Measurements from ENCODE around the gene ACAP1. TPM values are rescaled to one million over a fixed set of nuclear protein-coding genes. Genes with fewer than 3 reads are reported as not detected.
"Not testable (repeated sequence)": the region's sequence is repeated elsewhere in the genome, so short reads cannot be mapped to it uniquely, and the experiment has no call there.

The ACAP1 gene
- total RNA-seq, 1 experiment from 2014 or later: 2.7 TPM

- Histone ChIP-seq H3K9me3 (ENCODE audit: control insufficient read depth, insufficient read depth, low read depth, low read length) (no peaks in the 10 kb centered on the region), H3K27me3 (ENCODE audit: control insufficient read depth, insufficient read depth, low read length) (no peaks in the 10 kb centered on the region), H3K36me3 (ENCODE audit: control insufficient read depth, insufficient read depth, low read length) (no peaks in the 10 kb centered on the region), H3K4me1 (ENCODE audit: control insufficient read depth, insufficient read depth, low read length) (no peaks in the 10 kb centered on the region), H3K27ac (ENCODE audit: low read length) (no peak overlapping the region), H3K4me3 (ENCODE audit: low read depth in 2 of 2, low read length in 2 of 2) (no peak overlapping the region)
- in situ Hi-C loops (cut with HindIII; ENCODE audit: low pct_unique_long_range_greater_than_20kb, low sequenced_read_pairs) (no loop called here), intact Hi-C loops (cut with micrococcal nuclease; ENCODE audit: unreplicated experiment) (no loop called here)
- ATAC-seq (no peak), DNase-seq (ENCODE audit: low read depth, low spot score) (no peak)
- POLR2A ChIA-PET: no interaction called here
- no TSS peak for BruUV-seq (replicated peaks)
- TF ChIP-seq POLR2AphosphoS5 (IDR thresholded peaks at IDR 0.05; ENCODE audit: low read depth, low read length) (no peak), CTCF (IDR thresholded peaks at IDR 0.05) (no peak), TCF7L2 (IDR thresholded peaks at IDR 0.05; ENCODE audit: low read depth, low read length) (no peak), SIN3A (IDR thresholded peaks at IDR 0.05; ENCODE audit: borderline replicate concordance, insufficient read depth, low read depth, low read length) (no peak), REST (IDR thresholded peaks at IDR 0.05; ENCODE audit: insufficient read depth in 1 of 2, low read depth in 2 of 2, low read length in 1 of 2) (no peak)
- CTCF ChIA-PET: no interaction called here
Observed at GRCh38 chr17:7363311-7363710, 27.0 kb downstream of the ACAP1 start.

- in situ Hi-C loops (cut with HindIII; ENCODE audit: low pct_unique_long_range_greater_than_20kb, low sequenced_read_pairs); H3K4me3 ChIP-seq (ENCODE audit: low read depth in 2 of 2, low read length in 2 of 2); BruUV-seq (replicated peaks); H3K36me3 ChIP-seq (ENCODE audit: control insufficient read depth, insufficient read depth, low read length); H3K4me1 ChIP-seq (ENCODE audit: control insufficient read depth, insufficient read depth, low read length); DNase-seq (ENCODE audit: low read depth, low spot score); H3K27ac ChIP-seq (ENCODE audit: low read length); ATAC-seq; POLR2A ChIA-PET; H3K9me3 ChIP-seq (ENCODE audit: control insufficient read depth, insufficient read depth, low read depth, low read length); intact Hi-C loops (cut with micrococcal nuclease; ENCODE audit: unreplicated experiment); H3K27me3 ChIP-seq (ENCODE audit: control insufficient read depth, insufficient read depth, low read length): not testable (repeated sequence)
- CTCF ChIA-PET: interaction anchor here (0.6 kb wide), 1 partner anchor 9 kb away, joined by 5 read pairs; no protein-coding TSS in a partner anchor
Observed at GRCh38 chr17:7365963-7366362, 29.6 kb downstream of the ACAP1 start.

- Histone ChIP-seq H3K4me1 (ENCODE audit: control insufficient read depth, insufficient read depth, low read length) (no peaks in the 10 kb centered on the region), H3K27me3 (ENCODE audit: control insufficient read depth, insufficient read depth, low read length) (no peaks in the 10 kb centered on the region), H3K4me3 (ENCODE audit: low read depth in 2 of 2, low read length in 2 of 2) (no peak overlapping the region), H3K9me3 (ENCODE audit: control insufficient read depth, insufficient read depth, low read depth, low read length) (no peaks in the 10 kb centered on the region), H3K36me3 (ENCODE audit: control insufficient read depth, insufficient read depth, low read length) (no peaks in the 10 kb centered on the region), H3K27ac (ENCODE audit: low read length) (no peak overlapping the region)
- ChIA-PET POLR2A (no interaction called here), CTCF (interaction anchor here (0.7 kb wide), 1 partner anchor 56 kb away, joined by 4 read pairs; no protein-coding TSS in a partner anchor)
- BruUV-seq (replicated peaks): no TSS peak
- ATAC-seq: no peak
- intact Hi-C loops (cut with micrococcal nuclease; ENCODE audit: unreplicated experiment): no loop called here
- TF ChIP-seq REST (IDR thresholded peaks at IDR 0.05; ENCODE audit: insufficient read depth in 1 of 2, low read depth in 2 of 2, low read length in 1 of 2) (no peak), TCF7L2 (IDR thresholded peaks at IDR 0.05; ENCODE audit: low read depth, low read length) (no peak), CTCF (IDR thresholded peaks at IDR 0.05) (no peak), POLR2AphosphoS5 (IDR thresholded peaks at IDR 0.05; ENCODE audit: low read depth, low read length) (no peak), SIN3A (IDR thresholded peaks at IDR 0.05; ENCODE audit: borderline replicate concordance, insufficient read depth, low read depth, low read length) (no peak)
- DNase-seq (ENCODE audit: low read depth, low spot score): no peak
- in situ Hi-C loops (cut with HindIII; ENCODE audit: low pct_unique_long_range_greater_than_20kb, low sequenced_read_pairs): no loop called here
Observed at GRCh38 chr17:7367083-7367482, 30.8 kb downstream of the ACAP1 start.
